Loucy (cell line): ENCODE results near the gene EIF2D.

ENCODE experiments used
- EZH2phosphoT487 ChIP-seq: fragments of 200-600 bp; IDR thresholded peaks from 2 replicates; pipeline ENCODE4 v1.6.1; 2018; ENCODE audit warnings: antibody characterized with exemption, mild to moderate bottlenecking, moderate library complexity, borderline replicate concordance
- TF ChIP-seq, protein P1 (sequence below): fragments of 200-600 bp; sonication (generic); conservative IDR thresholded peaks from 2 replicates; pipeline ENCODE4 v1.5.1; 2014; ENCODE audit warnings: mild to moderate bottlenecking, antibody characterized with exemption, low read length

- TF ChIP-seq, protein P1, sequence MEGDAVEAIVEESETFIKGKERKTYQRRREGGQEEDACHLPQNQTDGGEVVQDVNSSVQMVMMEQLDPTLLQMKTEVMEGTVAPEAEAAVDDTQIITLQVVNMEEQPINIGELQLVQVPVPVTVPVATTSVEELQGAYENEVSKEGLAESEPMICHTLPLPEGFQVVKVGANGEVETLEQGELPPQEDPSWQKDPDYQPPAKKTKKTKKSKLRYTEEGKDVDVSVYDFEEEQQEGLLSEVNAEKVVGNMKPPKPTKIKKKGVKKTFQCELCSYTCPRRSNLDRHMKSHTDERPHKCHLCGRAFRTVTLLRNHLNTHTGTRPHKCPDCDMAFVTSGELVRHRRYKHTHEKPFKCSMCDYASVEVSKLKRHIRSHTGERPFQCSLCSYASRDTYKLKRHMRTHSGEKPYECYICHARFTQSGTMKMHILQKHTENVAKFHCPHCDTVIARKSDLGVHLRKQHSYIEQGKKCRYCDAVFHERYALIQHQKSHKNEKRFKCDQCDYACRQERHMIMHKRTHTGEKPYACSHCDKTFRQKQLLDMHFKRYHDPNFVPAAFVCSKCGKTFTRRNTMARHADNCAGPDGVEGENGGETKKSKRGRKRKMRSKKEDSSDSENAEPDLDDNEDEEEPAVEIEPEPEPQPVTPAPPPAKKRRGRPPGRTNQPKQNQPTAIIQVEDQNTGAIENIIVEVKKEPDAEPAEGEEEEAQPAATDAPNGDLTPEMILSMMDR = no peak
- TF ChIP-seq EZH2phosphoT487 = no peak
Observed at GRCh38 chr1:206609229-206609991, 2.9 kb downstream of the EIF2D start.
